ENCODE results near the gene LYST.

DNA sequence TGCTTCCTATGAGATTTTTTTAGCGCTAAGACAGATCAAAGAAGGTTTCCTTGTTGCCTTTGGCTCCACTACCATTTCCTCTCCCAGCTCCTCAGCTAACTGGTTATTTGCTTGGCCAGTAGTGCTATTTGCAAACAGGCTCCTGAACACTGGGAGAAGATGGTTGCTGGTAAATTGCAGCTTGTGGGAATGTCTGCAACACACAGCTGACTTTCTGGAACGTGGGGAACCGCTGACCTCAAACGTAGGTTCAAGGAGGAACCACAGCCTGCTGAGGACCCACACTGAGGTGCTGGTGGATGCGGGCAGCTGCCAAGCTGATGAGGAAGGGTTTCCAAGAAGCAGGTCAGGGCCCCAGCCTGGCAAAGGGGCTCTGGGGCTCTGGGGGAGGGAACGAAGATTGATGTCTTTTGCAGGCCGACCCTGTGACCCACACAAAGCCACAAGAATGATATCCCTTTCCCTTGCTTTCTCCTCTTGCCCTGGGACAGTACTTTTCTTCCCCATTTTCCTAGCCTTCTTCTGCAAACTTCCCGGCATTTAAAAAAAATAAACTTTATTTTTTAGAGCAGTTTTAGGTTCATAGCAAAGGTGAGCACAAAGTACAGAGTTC lies 241.9 kb downstream of the LYST start:
- TF ChIP-seq CTCF (conservative IDR thresholded peaks at IDR 0.05; ENCODE audit: low read depth, low read length) (no peak), EZH2 (IDR thresholded peaks at IDR 0.05; ENCODE audit: borderline replicate concordance, low read depth, low read length, poor library complexity, severe bottlenecking) (no peak)
